HG02763 (cell line): ENCODE measurements around the gene SPON1.

Source experiments
- ATAC-seq: cut with Tn5 transposase; IDR thresholded peaks from one replicate; pipeline ENCODE4 v1.9.1; 2021; ENCODE audit warnings: mild to moderate bottlenecking, moderate library complexity; ENCODE audit not compliant: unreplicated experiment

Gene SPON1

GRCh38 chr11:14179116-14179820, 216.7 kb downstream of the SPON1 start:
- no peak for ATAC-seq

DNA sequence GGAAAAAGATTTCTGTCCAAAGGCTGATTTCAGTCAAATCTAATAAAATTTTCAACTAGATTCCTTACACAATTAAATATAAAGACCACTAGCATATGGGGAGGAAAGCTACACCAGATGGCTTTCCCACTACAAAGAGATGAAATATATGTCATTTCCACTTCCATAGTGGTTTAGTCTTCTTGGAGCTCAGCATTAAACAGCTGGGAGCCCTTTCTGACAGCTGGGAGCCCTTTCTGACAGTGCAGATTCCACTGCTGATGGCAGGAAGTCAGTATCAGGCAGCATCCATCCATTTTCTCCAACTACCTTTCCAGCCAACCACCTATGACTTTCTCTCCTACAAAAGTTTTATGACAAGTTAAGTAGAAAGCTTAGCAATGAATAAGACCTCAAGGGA, 218.6 kb downstream of the SPON1 start:
- no peak for ATAC-seq

- ATAC-seq: no peak
These were observed 220.4 kb downstream of the SPON1 start for GRCh38 chr11:14182833-14183364.

- no peak for ATAC-seq
These were observed 221.8 kb downstream of the SPON1 start for GRCh38 chr11:14184028-14184940.

DNA sequence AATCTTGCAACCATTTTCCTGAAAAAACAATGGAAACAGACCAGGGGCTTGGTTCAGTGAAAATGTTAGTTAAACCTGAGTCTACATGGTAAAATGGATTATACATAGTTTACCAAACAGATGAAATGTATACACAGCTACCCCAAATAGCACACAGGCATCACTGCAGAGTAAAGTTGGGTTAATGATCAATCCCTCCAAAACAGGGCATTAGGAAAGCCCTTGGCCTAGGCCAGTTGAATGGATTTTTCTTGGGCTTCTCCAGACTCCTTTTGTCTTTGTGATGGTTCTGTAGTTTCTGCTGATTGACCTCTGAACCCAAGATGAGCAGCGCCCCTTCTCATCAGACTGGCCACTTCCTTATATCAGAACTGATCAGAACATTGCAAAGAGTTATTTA, 222.9 kb downstream of the SPON1 start:
- no peak for ATAC-seq

GRCh38 chr11:14186046-14186775, 223.7 kb downstream of the SPON1 start:
- ATAC-seq: no peak

DNA sequence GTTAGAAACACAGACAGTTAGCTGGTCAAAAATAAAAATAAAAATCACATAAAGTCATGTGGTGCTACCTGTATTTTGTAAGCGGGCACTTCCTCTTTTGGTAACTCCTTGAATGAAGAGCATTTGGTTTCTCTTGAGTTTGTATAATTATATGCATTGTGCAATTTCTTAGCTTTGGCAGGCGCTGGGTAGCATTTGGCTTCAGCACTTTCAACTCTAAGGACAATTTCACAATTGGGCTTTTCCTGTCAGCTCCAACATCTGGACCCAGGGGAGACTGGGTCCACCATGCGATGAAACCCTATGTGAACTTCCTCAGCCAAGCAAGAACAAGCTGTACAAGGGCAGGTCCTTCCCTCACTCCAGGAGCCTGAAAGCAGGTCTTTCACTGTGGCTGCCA, 227.4 kb downstream of the SPON1 start:
- no peak for ATAC-seq

DNA sequence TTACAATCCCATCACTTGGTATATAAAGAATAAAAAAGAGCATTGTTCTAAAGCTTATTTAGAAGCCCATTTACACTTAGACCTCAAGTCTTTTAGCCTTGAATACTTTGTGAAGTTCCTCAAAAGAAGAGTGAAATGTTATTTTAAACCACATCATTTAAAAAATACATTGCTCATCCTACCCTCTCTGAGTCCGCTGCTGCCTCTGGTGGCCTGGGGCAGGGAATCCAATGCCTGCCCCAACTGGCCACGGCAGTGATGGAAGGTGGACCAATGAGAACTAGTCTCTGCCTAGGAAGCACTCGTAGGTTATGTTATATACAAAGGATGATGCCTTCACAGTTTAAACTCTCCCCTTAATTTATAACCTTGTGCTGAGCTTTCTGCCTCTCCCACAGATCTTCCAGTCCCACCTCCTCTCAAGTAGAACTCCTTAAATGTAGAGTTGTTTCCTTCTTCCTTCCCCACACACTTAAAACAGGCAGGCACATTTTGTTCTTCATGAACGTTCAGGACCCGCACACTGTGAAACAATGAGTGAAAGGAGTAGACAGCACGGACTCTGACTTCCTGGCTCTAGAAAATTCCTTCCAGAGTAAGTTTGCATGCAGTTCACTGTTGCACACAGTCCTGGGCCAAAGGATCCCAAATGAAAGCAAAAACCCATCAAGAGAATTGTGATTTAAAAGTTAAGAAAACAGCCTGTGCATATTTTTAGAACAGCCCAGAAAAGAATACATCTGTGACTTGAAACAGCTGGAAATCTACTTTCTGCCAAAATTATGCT, 228.7 kb downstream of the SPON1 start:
- no peak for ATAC-seq

GRCh38 chr11:14193644-14194043, 231.1 kb downstream of the SPON1 start:
- no peak for ATAC-seq

- ATAC-seq: no peak
These were observed 240.0 kb downstream of the SPON1 start for GRCh38 chr11:14202251-14203196.

GRCh38 chr11:14203321-14203720, 240.8 kb downstream of the SPON1 start:
- ATAC-seq: no peak

DNA sequence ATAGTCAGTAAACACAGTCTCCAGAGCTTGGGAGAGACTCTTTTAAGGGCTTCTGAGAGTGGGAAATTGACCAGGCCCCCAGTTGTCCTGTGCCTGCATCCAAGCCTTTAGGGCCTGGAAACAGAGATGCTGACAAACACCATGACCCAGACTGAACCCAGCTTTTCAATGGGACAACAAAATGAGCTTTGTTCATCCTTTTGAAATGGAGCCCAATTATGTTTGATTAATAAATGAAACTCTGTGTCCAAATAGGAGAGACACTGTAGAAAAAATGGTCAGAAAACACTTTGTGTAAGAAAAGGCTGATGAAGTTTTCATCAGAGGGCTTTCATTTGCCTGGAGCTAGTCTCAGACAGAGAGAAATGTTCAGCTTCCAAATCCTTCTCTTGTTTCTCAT, 250.5 kb downstream of the SPON1 start:
- no peak for ATAC-seq

DNA sequence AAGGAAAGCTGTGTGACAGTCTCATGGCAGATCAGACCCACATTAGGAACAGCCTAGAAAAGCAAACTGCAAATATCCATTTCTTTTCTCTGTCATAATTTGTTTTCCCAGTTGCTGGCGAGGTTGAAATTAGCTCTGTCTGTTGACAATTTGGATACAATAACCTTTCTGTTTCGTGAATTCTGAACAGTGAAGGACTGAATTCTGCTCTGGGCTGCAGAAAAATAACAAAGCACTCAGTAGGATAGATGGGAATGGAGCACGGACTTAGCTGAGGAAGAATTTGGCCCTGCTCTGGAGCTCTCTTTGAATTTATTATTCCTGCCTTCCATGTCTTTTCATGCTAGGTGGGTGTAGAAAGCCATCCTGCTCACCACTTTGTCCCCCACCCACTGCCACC, 256.2 kb downstream of the SPON1 start:
- ATAC-seq: no peak

- no peak for ATAC-seq
These were observed 261.2 kb downstream of the SPON1 start for GRCh38 chr11:14223636-14224288.

DNA sequence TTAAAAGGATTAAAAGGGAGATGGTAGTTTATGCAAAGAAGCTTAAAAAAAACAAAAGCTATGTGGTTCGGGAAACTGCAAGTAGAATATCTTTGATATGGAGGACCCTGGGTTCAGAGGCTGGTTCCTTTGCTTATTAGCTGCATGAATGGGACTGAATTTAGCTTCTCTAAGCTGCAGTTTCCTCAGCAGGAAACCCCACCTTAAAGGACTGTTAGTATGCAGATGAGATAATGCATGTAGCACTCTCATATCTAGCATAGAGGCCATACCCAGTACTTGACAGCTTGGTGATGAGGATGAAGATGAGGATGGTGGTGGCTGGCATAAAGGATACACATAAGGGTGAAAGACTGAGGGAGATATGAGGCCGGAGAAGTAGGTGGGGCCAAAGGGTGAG, 261.9 kb downstream of the SPON1 start:
- ATAC-seq: no peak

DNA sequence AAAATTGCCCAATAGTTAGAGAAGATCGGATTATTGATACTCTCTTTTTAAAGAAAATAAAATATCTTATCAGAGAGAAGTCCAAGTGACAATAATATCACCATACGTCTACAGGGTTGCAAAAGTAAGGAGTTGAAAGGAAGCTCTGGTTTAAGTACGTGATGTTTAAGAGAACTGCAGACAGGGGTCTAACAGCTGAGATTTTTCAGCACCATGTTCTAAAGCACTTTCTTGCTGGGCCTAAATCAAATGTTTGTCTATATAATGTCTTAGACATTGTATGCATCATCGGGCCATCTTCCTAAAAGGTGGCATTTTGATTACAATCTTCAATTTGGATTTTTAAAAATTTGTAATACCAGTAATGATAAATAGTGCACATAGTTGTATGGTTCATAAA, 263.1 kb downstream of the SPON1 start:
- no peak for ATAC-seq

DNA sequence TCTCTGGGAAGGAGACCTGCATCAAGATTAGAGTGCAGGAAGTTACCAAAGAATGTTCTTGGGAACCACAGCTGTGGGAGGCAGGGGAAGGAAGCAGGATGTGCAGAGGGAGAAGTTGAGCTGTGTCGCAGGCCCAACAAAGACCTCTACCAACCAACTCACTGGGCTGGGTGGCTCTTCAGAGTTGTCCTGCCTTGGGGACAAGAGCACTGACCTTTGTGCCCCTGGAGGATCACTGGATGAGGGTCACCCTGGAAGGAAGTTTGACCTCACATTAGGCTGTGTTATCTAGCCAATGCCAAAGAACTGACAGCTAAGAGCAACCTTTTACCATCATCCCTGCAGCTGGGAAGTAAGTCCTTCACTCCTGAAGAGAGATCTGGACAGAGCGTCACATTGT, 265.8 kb downstream of the SPON1 start:
- ATAC-seq: no peak

DNA sequence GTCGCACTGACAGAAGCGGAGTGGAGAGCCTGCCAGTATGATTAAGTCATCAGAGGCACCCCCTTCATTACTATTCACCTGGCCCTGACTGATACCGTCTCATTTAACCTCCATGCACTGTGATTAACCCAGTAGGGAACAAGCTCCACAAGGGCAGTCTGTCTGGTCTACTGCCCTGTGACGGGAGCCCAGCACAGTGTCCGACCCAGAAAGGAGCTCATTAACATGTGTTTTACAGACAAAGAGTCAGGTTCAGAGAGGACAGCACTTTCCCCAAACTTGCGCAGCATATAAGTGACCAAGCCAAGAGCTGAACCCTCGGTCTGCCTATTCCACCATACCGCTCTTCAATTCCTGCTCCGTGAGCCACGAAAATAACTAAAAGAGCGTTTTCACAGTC, 266.9 kb downstream of the SPON1 start:
- no peak for ATAC-seq

DNA sequence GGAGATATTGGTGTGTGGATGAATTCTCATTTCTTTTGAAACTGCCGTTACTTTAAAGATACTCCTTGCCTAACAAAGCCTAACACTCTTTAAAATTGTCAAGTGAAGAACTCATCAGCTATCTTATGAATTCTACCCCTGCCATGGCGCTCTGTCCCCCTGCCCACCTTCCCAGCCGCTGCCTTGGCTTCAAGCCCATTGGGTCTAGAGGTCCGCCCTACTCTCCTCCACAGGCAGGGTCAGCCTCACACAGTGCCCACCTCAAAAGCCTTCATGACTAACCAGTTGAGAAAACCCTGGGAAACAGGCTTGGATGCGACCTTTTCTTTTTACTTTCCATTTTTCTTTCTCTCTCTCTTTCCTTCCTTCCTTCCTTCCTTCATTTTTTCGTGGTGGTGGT, 267.9 kb downstream of the SPON1 start:
- no peak for ATAC-seq
